HepG2 (cell line): ENCODE data around the gene EIF2AK2. TPM values are rescaled to one million over a fixed set of nuclear protein-coding genes. Genes with fewer than 3 reads are reported as not detected.
A peak's percentile ranks its signal among the peaks of the same experiment; 100 is the strongest.

Experiments
- FOXK1 ChIP-seq: sonication (generic); formaldehyde crosslinking; IDR thresholded peaks from 2 replicates; pipeline ENCODE4 v1.4.0; 2020; ENCODE audit warnings: low read depth, missing genetic modification reagents, borderline replicate concordance
- GATAD1 ChIP-seq: IDR thresholded peaks from 2 replicates; pipeline ENCODE4 v1.6.1; 2016; ENCODE audit warnings: missing genetic modification reagents, missing compliant biosample characterization
- HHEX ChIP-seq: IDR thresholded peaks from 2 replicates; pipeline ENCODE4 v1.6.1; 2016; ENCODE audit warnings: control low read depth
- KDM2A ChIP-seq: sonication (generic); formaldehyde crosslinking; IDR thresholded peaks from 2 replicates; pipeline ENCODE4 v1.4.0; 2020; ENCODE audit warnings: low read depth, missing genetic modification reagents, borderline replicate concordance
- KDM3A ChIP-seq: IDR thresholded peaks from 2 replicates; pipeline ENCODE4 v1.6.1; 2018; ENCODE audit warnings: low read depth, missing compliant biosample characterization
- NR2F2 ChIP-seq: IDR thresholded peaks from 2 replicates; pipeline ENCODE4 v1.6.1; 2012; ENCODE audit warnings: low read depth, inconsistent platforms, borderline replicate concordance
- RAD21 ChIP-seq: fragments of 450-650 bp; formaldehyde crosslinking; IDR thresholded peaks from 2 replicates; pipeline ENCODE4 v1.5.0; 2020; ENCODE audit warnings: mild to moderate bottlenecking
- SMC3 ChIP-seq: IDR thresholded peaks from 2 replicates; pipeline ENCODE4 v1.6.1; 2011; ENCODE audit warnings: low read length, improper control_type of control experiment
- WIZ ChIP-seq: sonication (generic); formaldehyde crosslinking; IDR thresholded peaks from 2 replicates; pipeline ENCODE4 v1.5.1; 2020; ENCODE audit warnings: mild to moderate bottlenecking, missing genetic modification reagents
- ZNF274 ChIP-seq: sonication (generic); formaldehyde crosslinking; IDR thresholded peaks from 2 replicates; pipeline ENCODE4 v1.5.1; 2020; ENCODE audit warnings: mild to moderate bottlenecking, missing genetic modification reagents
- ZNF3 ChIP-seq: IDR thresholded peaks from 2 replicates; pipeline ENCODE4 v1.7.0; 2017; ENCODE audit warnings: inconsistent platforms
- ZNF576 ChIP-seq: sonication (generic); formaldehyde crosslinking; IDR thresholded peaks from 2 replicates; pipeline ENCODE4 v1.4.0; 2020; ENCODE audit warnings: mild to moderate bottlenecking, missing genetic modification reagents
- ZNF687 ChIP-seq: sonication (generic); formaldehyde crosslinking; IDR thresholded peaks from 2 replicates; pipeline ENCODE4 v1.5.1; 2020; ENCODE audit warnings: mild to moderate bottlenecking, missing genetic modification reagents, moderate library complexity
- ZZZ3 ChIP-seq: sonication (generic); formaldehyde crosslinking; IDR thresholded peaks from 2 replicates; pipeline ENCODE4 v1.4.0; 2020; ENCODE audit warnings: missing genetic modification reagents, mild to moderate bottlenecking, borderline replicate concordance
- polyA plus RNA-seq, 8 experiments: library from polyadenylated mRNA; depleted of rRNA in 3 of 8; stranded (reverse) in 7 of 8; unstranded in 1 of 8; fragments of >200 nt; fragmentation: Illumina TruSeq in 4 of 8; extraction: Trizol in 4 of 8; gene quantifications; 2 replicates each; pipeline versions ENCODE4 v1.2.1 to v1.2.3, GENCODE V29; 2011 to 2016; ENCODE audit warnings: low read depth in 4 of 8, missing spikeins in 1 of 8, mixed read lengths in 1 of 8; ENCODE audit not compliant: insufficient read depth in 1 of 8
- total RNA-seq, 5 experiments: library from RNA; depleted of rRNA; stranded (reverse); fragments of >200 nt; fragmentation: Illumina TruSeq; extraction: Trizol; gene quantifications; 2 replicates each; pipeline ENCODE4 v1.2.3, GENCODE V29; 2016; ENCODE audit warnings: low read depth in 1 of 5
- TF ChIP-seq, protein P1 (sequence below): sonication (generic); formaldehyde crosslinking; IDR thresholded peaks from 2 replicates; pipeline ENCODE4 v1.5.1; 2020; ENCODE audit warnings: missing genetic modification reagents, mild to moderate bottlenecking, borderline replicate concordance
- TF ChIP-seq, protein P2 (sequence below): sonication (generic); formaldehyde crosslinking; IDR thresholded peaks from 2 replicates; pipeline ENCODE4 v1.5.0; 2020; ENCODE audit warnings: mild to moderate bottlenecking, missing genetic modification reagents, moderate library complexity

EIF2AK2 gene
- total and polyA plus RNA-seq, 2 of the 13 experiments (the other 11 are each of a cell fraction or from before 2014, with no cell fraction given) = 10.2 to 26.1 TPM

DNA sequence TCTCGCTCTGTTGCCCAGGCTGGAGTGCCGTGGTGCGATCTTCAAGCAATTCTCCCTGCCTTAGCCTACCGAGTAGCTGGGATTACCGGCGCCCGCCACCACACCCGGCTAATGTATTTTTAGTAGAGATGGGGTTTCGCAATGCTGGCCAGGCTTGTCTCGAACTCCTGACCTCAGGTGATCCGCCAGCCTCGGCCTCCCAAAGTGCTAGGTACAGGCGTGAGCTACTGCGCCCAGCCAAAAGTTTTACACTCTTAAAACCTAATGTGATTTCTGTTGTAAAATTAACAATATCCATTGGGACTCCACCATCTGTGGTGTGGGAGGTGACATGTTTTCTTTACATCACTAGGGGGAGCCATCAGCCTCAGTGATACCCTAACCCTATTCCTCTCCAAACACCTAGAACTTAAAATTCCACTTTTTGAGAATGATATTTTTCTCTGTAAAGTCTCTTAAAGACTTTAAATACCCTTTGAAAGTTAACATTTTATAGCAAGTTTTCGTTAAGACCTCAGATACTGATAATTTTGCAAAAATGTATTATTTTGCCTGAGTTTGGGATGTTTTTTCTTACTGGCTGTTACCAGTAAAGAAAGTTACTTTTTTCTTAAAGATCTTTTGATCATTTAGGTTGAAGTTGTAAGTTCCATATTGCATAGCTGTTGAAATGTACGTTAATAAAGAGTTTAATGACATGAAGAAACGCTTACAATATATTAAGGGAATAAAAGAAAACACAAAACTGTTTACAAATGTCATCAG is 11.6 kb upstream of the EIF2AK2 start (continued):
- TF ChIP-seq KDM2A = 0 out of 2 replicates have a peak, but pooled peaks have one; percentile 23
- TF ChIP-seq, protein P1, sequence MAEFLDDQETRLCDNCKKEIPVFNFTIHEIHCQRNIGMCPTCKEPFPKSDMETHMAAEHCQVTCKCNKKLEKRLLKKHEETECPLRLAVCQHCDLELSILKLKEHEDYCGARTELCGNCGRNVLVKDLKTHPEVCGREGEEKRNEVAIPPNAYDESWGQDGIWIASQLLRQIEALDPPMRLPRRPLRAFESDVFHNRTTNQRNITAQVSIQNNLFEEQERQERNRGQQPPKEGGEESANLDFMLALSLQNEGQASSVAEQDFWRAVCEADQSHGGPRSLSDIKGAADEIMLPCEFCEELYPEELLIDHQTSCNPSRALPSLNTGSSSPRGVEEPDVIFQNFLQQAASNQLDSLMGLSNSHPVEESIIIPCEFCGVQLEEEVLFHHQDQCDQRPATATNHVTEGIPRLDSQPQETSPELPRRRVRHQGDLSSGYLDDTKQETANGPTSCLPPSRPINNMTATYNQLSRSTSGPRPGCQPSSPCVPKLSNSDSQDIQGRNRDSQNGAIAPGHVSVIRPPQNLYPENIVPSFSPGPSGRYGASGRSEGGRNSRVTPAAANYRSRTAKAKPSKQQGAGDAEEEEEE (CRISPR knock-in tag) = no peak
- TF ChIP-seq SMC3 = peak; percentile 67
- TF ChIP-seq KDM3A = 0 out of 2 replicates have a peak, but pooled peaks have one; percentile 23
- TF ChIP-seq ZNF687 (CRISPR knock-in tag) = 0 out of 2 replicates have a peak, but pooled peaks have one; percentile 25
- peak; percentile 74 for TF ChIP-seq RAD21 (CRISPR knock-in tag)
- TF ChIP-seq, protein P2, sequence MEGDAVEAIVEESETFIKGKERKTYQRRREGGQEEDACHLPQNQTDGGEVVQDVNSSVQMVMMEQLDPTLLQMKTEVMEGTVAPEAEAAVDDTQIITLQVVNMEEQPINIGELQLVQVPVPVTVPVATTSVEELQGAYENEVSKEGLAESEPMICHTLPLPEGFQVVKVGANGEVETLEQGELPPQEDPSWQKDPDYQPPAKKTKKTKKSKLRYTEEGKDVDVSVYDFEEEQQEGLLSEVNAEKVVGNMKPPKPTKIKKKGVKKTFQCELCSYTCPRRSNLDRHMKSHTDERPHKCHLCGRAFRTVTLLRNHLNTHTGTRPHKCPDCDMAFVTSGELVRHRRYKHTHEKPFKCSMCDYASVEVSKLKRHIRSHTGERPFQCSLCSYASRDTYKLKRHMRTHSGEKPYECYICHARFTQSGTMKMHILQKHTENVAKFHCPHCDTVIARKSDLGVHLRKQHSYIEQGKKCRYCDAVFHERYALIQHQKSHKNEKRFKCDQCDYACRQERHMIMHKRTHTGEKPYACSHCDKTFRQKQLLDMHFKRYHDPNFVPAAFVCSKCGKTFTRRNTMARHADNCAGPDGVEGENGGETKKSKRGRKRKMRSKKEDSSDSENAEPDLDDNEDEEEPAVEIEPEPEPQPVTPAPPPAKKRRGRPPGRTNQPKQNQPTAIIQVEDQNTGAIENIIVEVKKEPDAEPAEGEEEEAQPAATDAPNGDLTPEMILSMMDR (CRISPR knock-in tag) = peak; percentile 82
- TF ChIP-seq ZNF274 (CRISPR knock-in tag) = 0 out of 2 replicates have a peak, but pooled peaks have one; percentile 42
- TF ChIP-seq ZNF576 (CRISPR knock-in tag) = no peak
- peak; percentile 45; the same call in 1 of the 2 replicates for TF ChIP-seq FOXK1 (CRISPR knock-in tag)
- no peak for TF ChIP-seq WIZ
- no peak for TF ChIP-seq HHEX (CRISPR knock-in tag)
- TF ChIP-seq ZZZ3 (CRISPR knock-in tag) = no peak
- TF ChIP-seq ZNF3 = 0 out of 2 replicates have a peak, but pooled peaks have one; percentile 38
- TF ChIP-seq GATAD1 = 0 out of 2 replicates have a peak, but pooled peaks have one; percentile 20
- no peak for TF ChIP-seq NR2F2
